H9 (cell line): ENCODE measurements around the gene MRPL34. TPM values are rescaled to one million over a fixed set of nuclear protein-coding genes. Genes with fewer than 3 reads are reported as not detected.

Experiments
- DNase-seq: peaks from one replicate; pipeline ENCODE4 v3.0.0-alpha.2; 2017
- H2AFZ ChIP-seq: one replicate; pipeline ENCODE4 v1.6.1; 2013; ENCODE audit warnings: mild to moderate bottlenecking, low read length, control low read depth, moderate library complexity
- H2AK5ac ChIP-seq: 2 replicates; pipeline ENCODE4 v1.6.1; 2013; ENCODE audit warnings: low read length, control low read depth, mixed read lengths; ENCODE audit not compliant: insufficient read length
- H2BK120ac ChIP-seq: one replicate; pipeline ENCODE4 v1.6.1; 2013; ENCODE audit warnings: low read depth, mild to moderate bottlenecking, low read length, control low read depth, inconsistent platforms; ENCODE audit not compliant: poor library complexity, severe bottlenecking
- H2BK12ac ChIP-seq: 2 replicates; pipeline ENCODE4 v1.6.1; 2013; ENCODE audit warnings: low read length, control low read depth, mixed read lengths, low read depth; ENCODE audit not compliant: insufficient read length
- H2BK15ac ChIP-seq: 2 replicates; pipeline ENCODE4 v1.6.1; 2013; ENCODE audit warnings: low read depth, low read length, control low read depth
- H2BK20ac ChIP-seq: one replicate; pipeline ENCODE4 v1.6.1; 2013; ENCODE audit warnings: low read depth, mild to moderate bottlenecking, low read length, control low read depth, inconsistent platforms; ENCODE audit not compliant: poor library complexity, severe bottlenecking
- H2BK5ac ChIP-seq: 2 replicates; pipeline ENCODE4 v1.6.1; 2013; ENCODE audit warnings: low read length, control low read depth, mixed read lengths; ENCODE audit not compliant: insufficient read length
- H3K14ac ChIP-seq: 2 replicates; pipeline ENCODE4 v1.6.1; 2013; ENCODE audit warnings: low read length, control low read depth; ENCODE audit not compliant: insufficient read depth
- H3K18ac ChIP-seq: 2 replicates; pipeline ENCODE4 v1.6.1; 2013; ENCODE audit warnings: low read depth, mild to moderate bottlenecking, mixed read lengths, low read length, control low read depth; ENCODE audit not compliant: insufficient read length
- H3K23ac ChIP-seq: 2 replicates; pipeline ENCODE4 v1.6.1; 2013; ENCODE audit warnings: low read length, control low read depth, mixed read lengths, low read depth; ENCODE audit not compliant: insufficient read length
- H3K23me2 ChIP-seq: 2 replicates; pipeline ENCODE4 v1.6.1; 2013; ENCODE audit warnings: low read depth, mild to moderate bottlenecking, mixed read lengths, low read length, control low read depth; ENCODE audit not compliant: insufficient read length, poor library complexity, severe bottlenecking
- H3K27ac ChIP-seq: 2 replicates; pipeline ENCODE4 v1.5.1; 2013; ENCODE audit warnings: low read length, control low read depth, mixed read lengths, low read depth; ENCODE audit not compliant: insufficient read length
- H3K27me3 ChIP-seq: 2 replicates; pipeline ENCODE4 v1.6.1; 2013; ENCODE audit warnings: low read length, control low read depth, inconsistent platforms; ENCODE audit not compliant: insufficient read depth
- H3K4ac ChIP-seq: 2 replicates; pipeline ENCODE4 v1.6.1; 2013; ENCODE audit warnings: low read depth, mild to moderate bottlenecking, control low read depth, inconsistent platforms, low read length, moderate library complexity
- H3K4me1 ChIP-seq: 2 replicates; pipeline ENCODE4 v1.6.1; 2013; ENCODE audit warnings: low read length, control low read depth, inconsistent platforms; ENCODE audit not compliant: insufficient read depth
- H3K4me2 ChIP-seq: 2 replicates; pipeline ENCODE4 v1.6.1; 2013; ENCODE audit warnings: low read length, control low read depth, mixed read lengths; ENCODE audit not compliant: insufficient read length, insufficient read depth
- H3K56ac ChIP-seq: 2 replicates; pipeline ENCODE4 v1.6.1; 2013; ENCODE audit warnings: low read depth, mild to moderate bottlenecking, mixed read lengths, low read length, control low read depth; ENCODE audit not compliant: insufficient read length
- H3K79me1 ChIP-seq: 2 replicates; pipeline ENCODE4 v1.6.1; 2013; ENCODE audit warnings: low read depth, mild to moderate bottlenecking, moderate library complexity, low read length, control low read depth, inconsistent platforms; ENCODE audit not compliant: insufficient read depth, poor library complexity, severe bottlenecking
- H3K79me2 ChIP-seq: 2 replicates; pipeline ENCODE4 v1.6.1; 2013; ENCODE audit warnings: low read length, control low read depth, inconsistent platforms; ENCODE audit not compliant: insufficient read depth
- H3K9ac ChIP-seq: 2 replicates; pipeline ENCODE4 v1.6.1; 2013; ENCODE audit warnings: low read length, control low read depth, mixed read lengths; ENCODE audit not compliant: insufficient read length; ENCODE audit errors: extremely low read depth
- H3K9me3 ChIP-seq: one replicate; pipeline ENCODE4 v1.6.1; 2013; ENCODE audit warnings: low read depth, low read length, inconsistent platforms; ENCODE audit not compliant: control insufficient read depth
- H3T11ph ChIP-seq: one replicate; pipeline ENCODE4 v1.6.1; 2013; ENCODE audit warnings: mild to moderate bottlenecking, low read length, control low read depth, inconsistent platforms
- H4K20me1 ChIP-seq: one replicate; pipeline ENCODE4 v1.6.1; 2013; ENCODE audit not compliant: control insufficient read depth, insufficient read length, insufficient read depth
- H4K5ac ChIP-seq: 2 replicates; pipeline ENCODE4 v1.6.1; 2013; ENCODE audit warnings: low read depth, mild to moderate bottlenecking, mixed read lengths, low read length, control low read depth; ENCODE audit not compliant: insufficient read length
- H4K8ac ChIP-seq: replicated peaks from 2 replicates; pipeline ENCODE4 v1.6.1; 2013; ENCODE audit warnings: low read length, control low read depth, mixed read lengths, low read depth; ENCODE audit not compliant: insufficient read length
- H4K91ac ChIP-seq: 2 replicates; pipeline ENCODE4 v1.6.1; 2013; ENCODE audit warnings: low read depth, mild to moderate bottlenecking, moderate library complexity, mixed read lengths, low read length, control low read depth; ENCODE audit not compliant: insufficient read length
- H3K27ac Mint-ChIP-seq, 3 experiments: 2 replicates in 2 of 3; 3 replicates in 1 of 3; pipeline ENCODE4 v1.8.0; 2020 to 2021; ENCODE audit warnings: mixed read lengths in 3 of 3, mild to moderate bottlenecking in 1 of 3, moderate library complexity in 1 of 3
- H3K27me3 Mint-ChIP-seq: 2 replicates; pipeline ENCODE4 v1.8.0; 2021; ENCODE audit warnings: low read depth, mild to moderate bottlenecking, moderate library complexity, mixed read lengths
- H3K36me3 Mint-ChIP-seq, 3 experiments: 2 replicates in 2 of 3; 3 replicates in 1 of 3; pipeline ENCODE4 v1.8.0; 2020 to 2021; ENCODE audit warnings: low read depth in 3 of 3, mixed read lengths in 3 of 3; ENCODE audit not compliant: insufficient read depth in 1 of 3
- H3K4me1 Mint-ChIP-seq, 2 experiments: 2 replicates each; pipeline ENCODE4 v1.8.0; 2020; ENCODE audit warnings: mixed read lengths in 2 of 2
- H3K4me3 Mint-ChIP-seq, 2 experiments: 2 replicates in 1 of 2; 3 replicates in 1 of 2; pipeline ENCODE4 v1.8.0; 2020 to 2021; ENCODE audit warnings: mild to moderate bottlenecking in 2 of 2, mixed read lengths in 2 of 2, moderate library complexity in 1 of 2
- H3K9me3 Mint-ChIP-seq, 2 experiments: 2 replicates in 1 of 2; 3 replicates in 1 of 2; pipeline ENCODE4 v1.8.0; 2020; ENCODE audit warnings: mild to moderate bottlenecking in 2 of 2, mixed read lengths in 2 of 2, moderate library complexity in 1 of 2
- WGBS: extraction: QIAGEN DNeasy Blood & Tissue Kit; methylation state at CpG from one replicate; pipeline ENCODE4 v1.1.7; 2013; ENCODE audit warnings: missing lambda C conversion rate, low lambda C conversion rate, mixed read lengths; ENCODE audit not compliant: insufficient read length; ENCODE audit errors: extremely low coverage; 5-methylcytosine and 5-hydroxymethylcytosine counted together
- total RNA-seq: library from RNA; stranded (reverse); gene quantifications from 2 replicates; pipeline ENCODE4 v1.2.1, GENCODE V29; 2021
- TF ChIP-seq, protein P1 (sequence below): fragments of 200-600 bp; sonication (generic); conservative IDR thresholded peaks from 3 replicates; pipeline ENCODE4 v1.8.0; 2021; ENCODE audit warnings: antibody characterized with exemption, mild to moderate bottlenecking

The MRPL34 gene
- total RNA-seq, 1 experiment from 2014 or later, result 84.6 TPM

DNA sequence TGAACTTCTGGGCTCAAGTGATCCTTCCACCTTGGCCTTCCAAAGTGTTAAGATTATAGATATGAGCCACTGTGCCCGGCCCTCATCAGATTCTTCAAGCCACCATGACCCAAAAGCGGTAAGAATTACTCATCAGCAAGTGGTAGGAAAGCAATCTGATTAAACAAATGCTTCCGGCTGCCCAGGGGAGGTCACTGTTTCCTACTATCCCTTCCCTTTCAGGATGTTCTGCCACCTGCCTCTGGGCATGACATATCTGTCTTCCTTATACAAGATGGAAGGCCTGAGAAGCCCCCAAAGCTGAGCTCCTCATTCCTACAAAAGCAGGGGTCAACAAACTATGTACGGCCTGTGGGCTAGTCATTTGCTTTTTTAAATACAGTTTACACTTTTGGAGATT, 9.4 kb upstream of the MRPL34 start:
- no peak overlapping the region for H3K27ac Mint-ChIP-seq
- Histone ChIP-seq H4K91ac (no peak overlapping the region), H3K27me3 (no peaks in the 10 kb centered on the region), H3T11ph (no peak overlapping the region), H2BK120ac (no peak overlapping the region), H3K9ac (no peak overlapping the region), H3K18ac (no peak overlapping the region), H3K4ac (no peak overlapping the region), H3K27ac (no peak overlapping the region), H3K23ac (no peak overlapping the region), H4K20me1 (no peaks in the 10 kb centered on the region), H2AK5ac (no peak overlapping the region), H3K4me1 (no peaks in the 10 kb centered on the region; the same call in 1 of the 2 replicates), H3K23me2 (no peaks in the 10 kb centered on the region), H2BK12ac (no peak overlapping the region), H2BK15ac (no peak overlapping the region), H4K5ac (no peak overlapping the region), H3K4me2 (no peak overlapping the region), H2AFZ (no peak overlapping the region), H3K9me3 (no peaks in the 10 kb centered on the region), H3K79me1 (no peaks in the 10 kb centered on the region), H4K8ac (no peak overlapping the region), H2BK5ac (no peak overlapping the region), H3K14ac (no peak overlapping the region), H3K56ac (no peak overlapping the region), H3K79me2 (no peaks in the 10 kb centered on the region), H2BK20ac (no peak overlapping the region)
- H3K4me1 Mint-ChIP-seq, result peaks cover 2 to 12% of the 10 kb centered on the region in 2 experiments; a peak in 2 of 4 replicates
- no peaks in the 10 kb centered on the region for H3K27me3 Mint-ChIP-seq
- H3K4me3 Mint-ChIP-seq, result no peak overlapping the region
- H3K9me3 Mint-ChIP-seq, result peaks cover 4% of the 10 kb centered on the region in 2 experiments; a peak in 3 of 5 replicates
- peaks cover 20 to 28% (median 24%) of the 10 kb centered on the region in 3 experiments for H3K36me3 Mint-ChIP-seq
- no peak for DNase-seq
- TF ChIP-seq, protein P1, sequence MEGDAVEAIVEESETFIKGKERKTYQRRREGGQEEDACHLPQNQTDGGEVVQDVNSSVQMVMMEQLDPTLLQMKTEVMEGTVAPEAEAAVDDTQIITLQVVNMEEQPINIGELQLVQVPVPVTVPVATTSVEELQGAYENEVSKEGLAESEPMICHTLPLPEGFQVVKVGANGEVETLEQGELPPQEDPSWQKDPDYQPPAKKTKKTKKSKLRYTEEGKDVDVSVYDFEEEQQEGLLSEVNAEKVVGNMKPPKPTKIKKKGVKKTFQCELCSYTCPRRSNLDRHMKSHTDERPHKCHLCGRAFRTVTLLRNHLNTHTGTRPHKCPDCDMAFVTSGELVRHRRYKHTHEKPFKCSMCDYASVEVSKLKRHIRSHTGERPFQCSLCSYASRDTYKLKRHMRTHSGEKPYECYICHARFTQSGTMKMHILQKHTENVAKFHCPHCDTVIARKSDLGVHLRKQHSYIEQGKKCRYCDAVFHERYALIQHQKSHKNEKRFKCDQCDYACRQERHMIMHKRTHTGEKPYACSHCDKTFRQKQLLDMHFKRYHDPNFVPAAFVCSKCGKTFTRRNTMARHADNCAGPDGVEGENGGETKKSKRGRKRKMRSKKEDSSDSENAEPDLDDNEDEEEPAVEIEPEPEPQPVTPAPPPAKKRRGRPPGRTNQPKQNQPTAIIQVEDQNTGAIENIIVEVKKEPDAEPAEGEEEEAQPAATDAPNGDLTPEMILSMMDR, result 0 out of 3 replicates have a peak, but pooled peaks have one; percentile 11
- no CpG with 5 or more reads among the region's 4 CpGs for WGBS
